OCI-LY1 (cell line): ENCODE data around the gene TUBB1.

Experiments
- EZH2 ChIP-seq: fragments of 200-600 bp; sonication (generic), shearing (Covaris generic); IDR thresholded peaks from 2 replicates; pipeline ENCODE4 v1.8.0; 2017; ENCODE audit warnings: borderline replicate concordance, mixed run types, mild to moderate bottlenecking, antibody characterized with exemption, low read length, moderate library complexity, mixed read lengths
- TF ChIP-seq, protein P1 (sequence below): fragments of 200-600 bp; sonication (generic), shearing (Covaris generic); IDR thresholded peaks from 2 replicates; pipeline ENCODE4 v1.5.1; 2017; ENCODE audit warnings: mild to moderate bottlenecking, antibody characterized with exemption, low read length, moderate library complexity, mixed read lengths

- TF ChIP-seq, protein P1, sequence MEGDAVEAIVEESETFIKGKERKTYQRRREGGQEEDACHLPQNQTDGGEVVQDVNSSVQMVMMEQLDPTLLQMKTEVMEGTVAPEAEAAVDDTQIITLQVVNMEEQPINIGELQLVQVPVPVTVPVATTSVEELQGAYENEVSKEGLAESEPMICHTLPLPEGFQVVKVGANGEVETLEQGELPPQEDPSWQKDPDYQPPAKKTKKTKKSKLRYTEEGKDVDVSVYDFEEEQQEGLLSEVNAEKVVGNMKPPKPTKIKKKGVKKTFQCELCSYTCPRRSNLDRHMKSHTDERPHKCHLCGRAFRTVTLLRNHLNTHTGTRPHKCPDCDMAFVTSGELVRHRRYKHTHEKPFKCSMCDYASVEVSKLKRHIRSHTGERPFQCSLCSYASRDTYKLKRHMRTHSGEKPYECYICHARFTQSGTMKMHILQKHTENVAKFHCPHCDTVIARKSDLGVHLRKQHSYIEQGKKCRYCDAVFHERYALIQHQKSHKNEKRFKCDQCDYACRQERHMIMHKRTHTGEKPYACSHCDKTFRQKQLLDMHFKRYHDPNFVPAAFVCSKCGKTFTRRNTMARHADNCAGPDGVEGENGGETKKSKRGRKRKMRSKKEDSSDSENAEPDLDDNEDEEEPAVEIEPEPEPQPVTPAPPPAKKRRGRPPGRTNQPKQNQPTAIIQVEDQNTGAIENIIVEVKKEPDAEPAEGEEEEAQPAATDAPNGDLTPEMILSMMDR: no peak
- no peak for TF ChIP-seq EZH2
Observed at GRCh38 chr20:58996226-58996611, 23.0 kb upstream of the TUBB1 start.
